H1 (cell line): ENCODE results near the gene TBC1D22A. TPM values are rescaled to one million over a fixed set of nuclear protein-coding genes. Genes with fewer than 3 reads are reported as not detected.

ENCODE experiments used
- CTCF ChIA-PET: fragments of 300-600 bp; sonication (Branson Sonifier 250); formaldehyde crosslinking; loops from one replicate; lab custom pipeline; 2021; ENCODE audit not compliant: partially characterized antibody; lab: Charles Lee
- POLR2A ChIA-PET: fragments of 300-600 bp; sonication (Branson Sonifier 250); formaldehyde crosslinking; loops from one replicate; lab custom pipeline; 2021; ENCODE audit warnings: inconsistent platforms; ENCODE audit not compliant: partially characterized antibody; lab: Charles Lee
- DNase-seq, 2 experiments: peaks; one replicate each; pipeline versions ENCODE4 v3.0.0 to v3.0.0-alpha.2; 2010 to 2022; ENCODE audit warnings: low spot score in 2 of 2, low read depth in 1 of 2, mixed read lengths in 1 of 2
- FAIRE-seq: peaks from 2 replicates; lab custom pipeline; 2011; peaks lifted over from hg19 to GRCh38; lab: Jason Lieb, UNC
- H2AFZ ChIP-seq: 2 replicates; pipeline ENCODE4 v1.8.1; 2012; ENCODE audit warnings: low read length, inconsistent platforms
- H2AK5ac ChIP-seq: 2 replicates; pipeline ENCODE4 v1.6.1; 2013; ENCODE audit warnings: low read depth, low read length
- H2BK120ac ChIP-seq: replicated peaks from 2 replicates; pipeline ENCODE3; 2013; ENCODE audit warnings: low read depth, low read length, inconsistent platforms
- H2BK12ac ChIP-seq: 2 replicates; pipeline ENCODE4 v1.6.1; 2013; ENCODE audit warnings: low read depth, low read length
- H2BK15ac ChIP-seq: 2 replicates; pipeline ENCODE4 v1.6.1; 2013; ENCODE audit warnings: low read length
- H2BK20ac ChIP-seq: 2 replicates; pipeline ENCODE4 v1.6.1; 2013; ENCODE audit warnings: low read length
- H2BK5ac ChIP-seq: 2 replicates; pipeline ENCODE4 v1.6.1; 2013; ENCODE audit warnings: low read depth, low read length
- H3K14ac ChIP-seq: 2 replicates; pipeline ENCODE4 v1.6.1; 2013; ENCODE audit warnings: inconsistent platforms; ENCODE audit not compliant: insufficient read length
- H3K18ac ChIP-seq: 2 replicates; pipeline ENCODE4 v1.6.1; 2013; ENCODE audit warnings: low read length; ENCODE audit errors: extremely low read depth
- H3K23ac ChIP-seq: 2 replicates; pipeline ENCODE4 v1.6.1; 2013; ENCODE audit warnings: inconsistent platforms; ENCODE audit not compliant: insufficient read length
- H3K23me2 ChIP-seq: 2 replicates; pipeline ENCODE4 v1.6.1; 2013; ENCODE audit warnings: low read depth, low read length
- H3K27ac ChIP-seq: 2 replicates; pipeline ENCODE4 v1.6.1; 2011; ENCODE audit warnings: low read depth, low read length, inconsistent platforms
- H3K27me3 ChIP-seq, 4 experiments: replicated peaks in 1 of 4; 1 replicate in 1 of 4; 2 replicates in 3 of 4; pipeline versions ENCODE4 v1.6.1 to v1.8.1; 2011 to 2013; ENCODE audit warnings: low read length in 3 of 4, mild to moderate bottlenecking in 3 of 4, inconsistent platforms in 2 of 4, mixed read lengths in 2 of 4, moderate library complexity in 1 of 4; ENCODE audit not compliant: control insufficient read depth in 3 of 4, insufficient read depth in 3 of 4; ENCODE audit errors: extremely low read depth in 1 of 4
- H3K36me3 ChIP-seq, 4 experiments: 2 replicates each; pipeline versions ENCODE4 v1.6.1 to v1.8.1; 2011 to 2013; ENCODE audit warnings: mild to moderate bottlenecking in 4 of 4, low read length in 3 of 4, moderate library complexity in 2 of 4, control low read depth in 1 of 4, inconsistent platforms in 1 of 4; ENCODE audit not compliant: insufficient read depth in 4 of 4, control insufficient read depth in 2 of 4
- H3K4ac ChIP-seq: replicated peaks from 2 replicates; pipeline ENCODE3; 2013; ENCODE audit warnings: low read length, low read depth, mixed read lengths, inconsistent platforms; ENCODE audit not compliant: insufficient read length
- H3K4me1 ChIP-seq, 4 experiments: replicated peaks in 1 of 4; 1 replicate in 1 of 4; 2 replicates in 3 of 4; pipeline versions ENCODE4 v1.6.1 to v1.8.1; 2011 to 2013; ENCODE audit warnings: low read length in 3 of 4, inconsistent platforms in 2 of 4, mixed read lengths in 1 of 4; ENCODE audit not compliant: insufficient read depth in 4 of 4, control insufficient read depth in 3 of 4
- H3K4me2 ChIP-seq, 2 experiments: 2 replicates each; pipeline versions ENCODE4 v1.6.1 to v1.8.1; 2011 to 2013; ENCODE audit warnings: low read depth in 2 of 2, low read length in 2 of 2, control low read depth in 1 of 2, inconsistent platforms in 1 of 2, mild to moderate bottlenecking in 1 of 2; ENCODE audit not compliant: insufficient read depth in 1 of 2
- H3K4me3 ChIP-seq, 4 experiments: fragments of 200-600, 300-600 bp in 1 of 4; sonication (generic), shearing (Covaris generic), sonication (Bioruptor Twin) in 1 of 4; 2 replicates each; pipeline versions ENCODE4 v1.5.1 to v1.8.1; 2011 to 2016; ENCODE audit warnings: low read length in 4 of 4, low read depth in 3 of 4, control low read depth in 2 of 4, inconsistent platforms in 2 of 4, mild to moderate bottlenecking in 2 of 4, mixed read lengths in 1 of 4, moderate library complexity in 1 of 4; ENCODE audit not compliant: insufficient read depth in 2 of 4; ENCODE audit errors: extremely low read depth in 1 of 4
- H3K56ac ChIP-seq: replicated peaks from 2 replicates; pipeline ENCODE3; 2013; ENCODE audit warnings: low read depth, mild to moderate bottlenecking, mixed read lengths, low read length, inconsistent platforms; ENCODE audit not compliant: insufficient read length
- H3K79me1 ChIP-seq: 2 replicates; pipeline ENCODE4 v1.6.1; 2013; ENCODE audit warnings: low read depth, low read length, control low read depth
- H3K79me2 ChIP-seq, 2 experiments: 2 replicates each; pipeline versions ENCODE4 v1.6.1 to v1.8.1; 2012 to 2013; ENCODE audit warnings: low read length in 2 of 2, mild to moderate bottlenecking in 2 of 2, inconsistent platforms in 1 of 2; ENCODE audit not compliant: insufficient read depth in 2 of 2, control insufficient read depth in 1 of 2
- H3K9ac ChIP-seq, 4 experiments: replicated peaks in 1 of 4; 1 replicate in 1 of 4; 2 replicates in 3 of 4; pipeline versions ENCODE4 v1.6.1 to v1.8.1; 2011 to 2013; ENCODE audit warnings: low read depth in 3 of 4, low read length in 3 of 4, control low read depth in 2 of 4, mild to moderate bottlenecking in 2 of 4, moderate library complexity in 2 of 4, inconsistent platforms in 1 of 4; ENCODE audit errors: extremely low read depth in 1 of 4
- H3K9me3 ChIP-seq, 2 experiments: 2 replicates each; pipeline versions ENCODE4 v1.6.1 to v1.8.1; 2012 to 2013; ENCODE audit warnings: mild to moderate bottlenecking in 2 of 2, moderate library complexity in 2 of 2, control low read depth in 1 of 2, inconsistent platforms in 1 of 2, low read depth in 1 of 2, low read length in 1 of 2, mixed read lengths in 1 of 2; ENCODE audit not compliant: insufficient read depth in 2 of 2
- H4K20me1 ChIP-seq, 2 experiments: replicated peaks in 1 of 2; 2 replicates each; pipeline versions ENCODE3 to v1.8.1; 2011 to 2013; ENCODE audit warnings: inconsistent platforms in 2 of 2, low read length in 2 of 2, mild to moderate bottlenecking in 1 of 2; ENCODE audit not compliant: insufficient read depth in 2 of 2, control insufficient read depth in 1 of 2
- H4K5ac ChIP-seq: 2 replicates; pipeline ENCODE4 v1.6.1; 2013; ENCODE audit warnings: low read length, low read depth, mixed read lengths, inconsistent platforms; ENCODE audit not compliant: insufficient read length
- H4K8ac ChIP-seq: 2 replicates; pipeline ENCODE4 v1.8.0; 2013; ENCODE audit warnings: mild to moderate bottlenecking, moderate library complexity, low read length, inconsistent platforms; ENCODE audit not compliant: insufficient read depth; ENCODE audit errors: extremely low read depth
- H4K91ac ChIP-seq: replicated peaks from 2 replicates; pipeline ENCODE3; 2013; ENCODE audit warnings: low read length, mixed read lengths, inconsistent platforms; ENCODE audit not compliant: insufficient read length
- EP300 ChIP-seq, 2 experiments: IDR thresholded peaks; 1 replicate in 1 of 2; 2 replicates in 1 of 2; pipeline ENCODE4 v1.6.1; 2011 to 2012; ENCODE audit warnings: low read depth in 2 of 2, low read length in 2 of 2, mild to moderate bottlenecking in 2 of 2, borderline replicate concordance in 1 of 2, inconsistent platforms in 1 of 2, moderate library complexity in 1 of 2
- JUN ChIP-seq: IDR thresholded peaks from 2 replicates; pipeline ENCODE4 v1.6.1; 2011; ENCODE audit warnings: low read depth, mild to moderate bottlenecking, improper control_type of control experiment, low read length
- whole genome bisulfite sequencing, 2 experiments: shearing (Covaris generic) in 1 of 2; methylation state at CpG; one replicate each; pipeline versions ENCODE4 v1.1.6 to v1.1.7; 2013 to 2015; ENCODE audit warnings: low lambda C conversion rate in 2 of 2, mixed read lengths in 2 of 2, inconsistent platforms in 1 of 2, low coverage in 1 of 2, missing lambda C conversion rate in 1 of 2; ENCODE audit not compliant: insufficient replicate concordance in 2 of 2, insufficient coverage in 1 of 2, insufficient read length in 1 of 2; ENCODE audit errors: extremely low coverage in 1 of 2, missing lambda C conversion rate in 1 of 2; 5-methylcytosine and 5-hydroxymethylcytosine counted together
- polyA plus RNA-seq, 7 experiments: library from polyadenylated mRNA; depleted of rRNA in 3 of 7; stranded (reverse) in 5 of 7; unstranded in 2 of 7; fragments of >200 nt in 5 of 7; fragments of 200-250 nt in 2 of 7; gene quantifications; 1 replicate in 5 of 7; 2 replicates in 1 of 7; 4 replicates in 1 of 7; pipeline versions ENCODE4 v1.2.1 to v1.2.3, GENCODE V29; 2011 to 2013; ENCODE audit warnings: missing spikeins in 2 of 7, mixed read lengths in 2 of 7
- total RNA-seq: library from RNA; stranded (reverse); fragmentation: NEBNext Ultra II Directional; extraction: Animal tissue kit (Norgen Biotek cat#: 25700); gene quantifications from 2 replicates; pipeline ENCODE4 v1.2.1, GENCODE V29; 2021

TBC1D22A gene
- total and polyA plus RNA-seq, 2 of the 8 experiments (the other 6 are each of a cell fraction or from before 2014, with no cell fraction given), result 11.9 to 18.4 TPM

GRCh38 chr22:46812034-46812605, 49.7 kb downstream of the TBC1D22A start:
- Histone ChIP-seq H2BK120ac (no peak overlapping the region), H2BK15ac (no peak overlapping the region), H4K20me1 (peaks cover 8 to 12% of the 10 kb centered on the region in 2 experiments), H3K4me1 (peaks cover 0 to 2% (median 2%) of the 10 kb centered on the region in 4 experiments; a peak in 1 of 7 replicates), H4K8ac (no peak overlapping the region), H3K23me2 (0 out of 2 replicates have a peak, but pooled peaks cover under 1% of the 10 kb centered on the region), H2AFZ (no peak overlapping the region), H3K4ac (no peak overlapping the region), H2AK5ac (no peak overlapping the region), H3K4me2 (no peak overlapping the region), H2BK12ac (no peak overlapping the region), H4K5ac (no peak overlapping the region), H3K36me3 (no peaks in the 10 kb centered on the region; a peak in 1 of 8 replicates), H2BK5ac (no peak overlapping the region), H3K23ac (no peak overlapping the region), H3K79me2 (peaks cover 0 to 4% of the 10 kb centered on the region in 2 experiments; a peak in 2 of 4 replicates), H3K27me3 (no peaks in the 10 kb centered on the region), H3K9ac (no peak overlapping the region), H3K9me3 (no peaks in the 10 kb centered on the region), H3K18ac (no peak overlapping the region), H3K56ac (no peak overlapping the region), H4K91ac (no peak overlapping the region), H3K27ac (no peak overlapping the region), H3K14ac (no peak overlapping the region), H3K79me1 (peaks cover 6% of the 10 kb centered on the region), H2BK20ac (no peak overlapping the region), H3K4me3 (no peak overlapping the region)
- DNase-seq (peak in 1 of 2 experiments; percentile 39), FAIRE-seq (no peak)
- ChIA-PET CTCF (interaction anchor here (1.1 to 4.2 kb wide), 6 partner anchors 9 to 21 kb away, joined by 3 to 32 read pairs (median 7); no protein-coding TSS in a partner anchor), POLR2A (interaction anchor here (1.5 kb wide), 1 partner anchor 49 kb away, joined by 4 read pairs; the partner anchor contains the start of gene TBC1D22A)
- 80% methylated on average over 10 of the region's 10 CpGs; no CpG with 5 or more reads in 1 of the 2 experiments for WGBS, 2 experiments
- TF ChIP-seq EP300 (IDR thresholded peaks at IDR 0.05; ENCODE audit: borderline replicate concordance in 1 of 2, low read depth in 2 of 2, low read length in 2 of 2) (no peak), JUN (no peak)
